Nucleus accumbens (tissue), 56 donors: ENCODE results near the gene PLCD4.

Experiments
- DNase-seq, 56 donors: peaks; one replicate each; lab custom pipeline; 2025; lab: John Stamatoyannopoulos, UW

Gene PLCD4

GRCh38 chr2:218607436-218608115, at the start of gene PLCD4:
Gene PLCD4 (plus strand): TSS chr2:218607899. CDS start chr2:218615740, 7,841 bp downstream.
- DNase-seq, result peak in 2 of 56 donors; percentile 1 to 27

GRCh38 chr2:218557941-218558340, 49.8 kb upstream of the PLCD4 start:
- DNase-seq, result no peak

- no peak for DNase-seq
Observed at GRCh38 chr2:218558986-218559385, 48.7 kb upstream of the PLCD4 start.

GRCh38 chr2:218564056-218564455, 43.6 kb upstream of the PLCD4 start:
- DNase-seq, result no peak

- no peak for DNase-seq
Observed at GRCh38 chr2:218566296-218566695, 41.4 kb upstream of the PLCD4 start.

GRCh38 chr2:218567797-218568189, 39.9 kb upstream of the PLCD4 start:
- peak in 20 of 56 donors; percentile 63 to 91 (median 76) for DNase-seq

GRCh38 chr2:218568190-218569037, 39.3 kb upstream of the PLCD4 start, which contains the start of the genes CNOT9 and USP37:
Gene CNOT9 (plus strand): TSS chr2:218568839. CDS start chr2:218568955, 116 bp downstream.
Gene USP37 (minus strand): TSS chr2:218568351. CDS start chr2:218558653, 9,698 bp downstream.
- DNase-seq, result peak; percentile 49 to 99 (median 97)

- DNase-seq, result peak in 19 of 56 donors; percentile 23 to 70 (median 54)
Observed at GRCh38 chr2:218569038-218569431, 38.7 kb upstream of the PLCD4 start.

- DNase-seq, result no peak
Observed at GRCh38 chr2:218569661-218570500, 37.8 kb upstream of the PLCD4 start.

- DNase-seq, result no peak
Observed at GRCh38 chr2:218570850-218571249, 36.8 kb upstream of the PLCD4 start.

GRCh38 chr2:218576854-218577253, 30.8 kb upstream of the PLCD4 start:
- DNase-seq, result no peak

GRCh38 chr2:218577482-218578220, 30.0 kb upstream of the PLCD4 start:
- DNase-seq, result no peak

GRCh38 chr2:218578272-218578877, 29.3 kb upstream of the PLCD4 start:
- DNase-seq, result no peak

GRCh38 chr2:218582076-218582475, 25.6 kb upstream of the PLCD4 start:
- DNase-seq, result no peak

GRCh38 chr2:218583983-218584850, 23.5 kb upstream of the PLCD4 start:
- DNase-seq, result no peak

GRCh38 chr2:218585541-218585940, 22.2 kb upstream of the PLCD4 start:
- DNase-seq, result no peak

GRCh38 chr2:218605432-218605831, 2.3 kb upstream of the PLCD4 start:
- peak in 3 of 56 donors; percentile 2 to 23 (median 8) for DNase-seq

- DNase-seq, result no peak
Observed at GRCh38 chr2:218615868-218616315, 8.2 kb downstream of the PLCD4 start.
